SK-N-SH (cell line): ENCODE measurements around the gene COL17A1. TPM values are rescaled to one million over a fixed set of nuclear protein-coding genes. Genes with fewer than 3 reads are reported as not detected.

Experiments used
- CTCF ChIA-PET: fragments of 300-600, 350-600 bp; formaldehyde crosslinking; extraction: SDS; loops from one replicate; lab custom pipeline; 2021; lab: Yijun Ruan, JAX
- POLR2A ChIA-PET: fragments of 350-600 bp; sonication (Branson Sonifier 250); formaldehyde crosslinking; extraction: SDS; loops from one replicate; lab custom pipeline; 2020; ENCODE audit warnings: antibody characterized with exemption, inconsistent platforms; lab: Yijun Ruan, JAX
- DNase-seq: peaks from one replicate; pipeline ENCODE4 v3.0.0; 2012
- H2AFZ ChIP-seq: fragments of 200-600 bp; sonication (generic); 2 replicates; pipeline ENCODE4 v1.8.1; 2016; ENCODE audit warnings: antibody characterized with exemption, mild to moderate bottlenecking, low read depth
- H3F3A ChIP-seq: fragments of 200-600 bp; sonication (generic); replicated peaks from 2 replicates; pipeline ENCODE3; 2016; ENCODE audit warnings: antibody characterized with exemption, mild to moderate bottlenecking; ENCODE audit not compliant: insufficient read depth
- H3K27ac ChIP-seq, 2 experiments: fragments of 200-500 bp in 1 of 2; fragments of 200-600 bp in 1 of 2; sonication (Bioruptor generic) in 1 of 2; sonication (generic), shearing (Covaris generic) in 1 of 2; 2 replicates each; pipeline versions ENCODE4 v1.5.1 to v1.6.1; 2014 to 2016; ENCODE audit warnings: low read depth in 2 of 2, inconsistent platforms in 1 of 2, low read length in 1 of 2, mild to moderate bottlenecking in 1 of 2, mixed read lengths in 1 of 2
- H3K27me3 ChIP-seq: fragments of 200-600 bp; sonication (generic), shearing (Covaris generic); 2 replicates; pipeline ENCODE4 v1.6.1; 2016; ENCODE audit warnings: mixed run types; ENCODE audit not compliant: insufficient read depth
- H3K36me3 ChIP-seq, 2 experiments: fragments of 200-500 bp in 1 of 2; fragments of 200-600 bp in 1 of 2; sonication (Bioruptor generic) in 1 of 2; sonication (generic) in 1 of 2; replicated peaks in 1 of 2; 2 replicates each; pipeline versions ENCODE3 to v1.5.1; 2014 to 2016; ENCODE audit warnings: low read length in 1 of 2, mild to moderate bottlenecking in 1 of 2; ENCODE audit not compliant: insufficient read depth in 2 of 2, control insufficient read depth in 1 of 2
- H3K4me1 ChIP-seq, 2 experiments: fragments of 200-500 bp in 1 of 2; fragments of 200-600 bp in 1 of 2; sonication (Bioruptor generic) in 1 of 2; sonication (generic), shearing (Covaris generic) in 1 of 2; 2 replicates each; pipeline versions ENCODE4 v1.5.1 to v1.6.1; 2014 to 2016; ENCODE audit warnings: low read depth in 1 of 2, low read length in 1 of 2, mixed run types in 1 of 2; ENCODE audit not compliant: insufficient read depth in 2 of 2, control insufficient read depth in 1 of 2
- H3K4me2 ChIP-seq: fragments of 200-600 bp; sonication (generic), shearing (Covaris generic); 2 replicates; pipeline ENCODE4 v1.6.1; 2017; ENCODE audit warnings: mixed run types
- H3K4me3 ChIP-seq, 2 experiments: fragments of 200-500 bp in 1 of 2; fragments of 200-600 bp in 1 of 2; sonication (Bioruptor generic) in 1 of 2; sonication (generic), shearing (Covaris generic) in 1 of 2; 2 replicates each; pipeline versions ENCODE4 v1.5.1 to v1.8.1; 2014 to 2016; ENCODE audit warnings: low read depth in 2 of 2, inconsistent platforms in 1 of 2, low read length in 1 of 2, mild to moderate bottlenecking in 1 of 2, mixed read lengths in 1 of 2, moderate library complexity in 1 of 2
- H3K79me2 ChIP-seq: fragments of 200-600 bp; sonication (generic); 2 replicates; pipeline ENCODE4 v1.8.1; 2017; ENCODE audit warnings: mild to moderate bottlenecking; ENCODE audit not compliant: insufficient read depth
- H3K9ac ChIP-seq: fragments of 200-600 bp; sonication (generic); 2 replicates; pipeline ENCODE4 v1.6.1; 2017; ENCODE audit warnings: mixed run types
- H3K9me2 ChIP-seq: fragments of 200-600 bp; sonication (generic); 2 replicates; pipeline ENCODE4 v1.6.1; 2017; ENCODE audit warnings: mixed run types
- H3K9me3 ChIP-seq: fragments of 200-600 bp; sonication (generic); 2 replicates; pipeline ENCODE4 v1.6.1; 2017; ENCODE audit warnings: mixed run types, mild to moderate bottlenecking, moderate library complexity
- H4K20me1 ChIP-seq: fragments of 200-600 bp; sonication (generic); 2 replicates; pipeline ENCODE4 v1.6.1; 2017; ENCODE audit warnings: mild to moderate bottlenecking, mixed run types; ENCODE audit not compliant: insufficient read depth
- ELF1 ChIP-seq: IDR thresholded peaks from 2 replicates; pipeline ENCODE4 v1.4.0; 2012
- EP300 ChIP-seq, 2 experiments: IDR thresholded peaks; 2 replicates each; pipeline versions ENCODE4 v1.4.0 to v1.6.1; 2012; ENCODE audit warnings: borderline replicate concordance in 1 of 2, low read depth in 1 of 2, low read length in 1 of 2
- FOSL2 ChIP-seq: IDR thresholded peaks from 2 replicates; pipeline ENCODE4 v1.4.0; 2012; ENCODE audit warnings: low read depth, mild to moderate bottlenecking, moderate library complexity, borderline replicate concordance
- FOXM1 ChIP-seq: IDR thresholded peaks from 2 replicates; pipeline ENCODE4 v1.4.0; 2012; ENCODE audit warnings: low read depth, mild to moderate bottlenecking
- IRF3 ChIP-seq: fragments of 150-350 bp; IDR thresholded peaks from 2 replicates; pipeline ENCODE4 v1.6.1; 2016; ENCODE audit warnings: mild to moderate bottlenecking, low read depth, low read length
- MAX ChIP-seq: IDR thresholded peaks from 2 replicates; pipeline ENCODE4 v1.4.0; 2012; ENCODE audit warnings: low read depth
- MXI1 ChIP-seq: IDR thresholded peaks from 2 replicates; pipeline ENCODE4 v1.6.1; 2012; ENCODE audit warnings: mild to moderate bottlenecking, low read depth, low read length, improper control_type of control experiment
- NFIC ChIP-seq: IDR thresholded peaks from 2 replicates; pipeline ENCODE4 v1.4.0; 2012; ENCODE audit warnings: borderline replicate concordance
- PBX3 ChIP-seq: IDR thresholded peaks from 2 replicates; pipeline ENCODE4; 2012
- POLR2AphosphoS5 ChIP-seq: IDR thresholded peaks from 2 replicates; pipeline ENCODE4 v1.6.1; 2012; ENCODE audit warnings: low read depth, low read length
- RAD21 ChIP-seq: IDR thresholded peaks from 2 replicates; pipeline ENCODE4 v1.6.1; 2012; ENCODE audit warnings: mild to moderate bottlenecking, low read length
- REST ChIP-seq: IDR thresholded peaks from 2 replicates; pipeline ENCODE4 v1.6.1; 2012; ENCODE audit warnings: mild to moderate bottlenecking, low read depth, low read length, moderate library complexity
- RXRA ChIP-seq: IDR thresholded peaks from 2 replicates; pipeline ENCODE4 v1.4.0; 2012; ENCODE audit warnings: low read depth, mild to moderate bottlenecking, borderline replicate concordance
- SMC3 ChIP-seq: IDR thresholded peaks from 2 replicates; pipeline ENCODE4 v1.6.1; 2012; ENCODE audit warnings: low read depth, low read length, improper control_type of control experiment
- TCF12 ChIP-seq: IDR thresholded peaks from 2 replicates; pipeline ENCODE4 v1.4.0; 2012
- TEAD4 ChIP-seq: IDR thresholded peaks from 2 replicates; pipeline ENCODE4 v1.4.0; 2012; ENCODE audit warnings: mild to moderate bottlenecking, borderline replicate concordance; ENCODE audit not compliant: insufficient read depth
- USF1 ChIP-seq: IDR thresholded peaks from 2 replicates; pipeline ENCODE4 v1.4.0; 2012; ENCODE audit warnings: low read depth, borderline replicate concordance
- USF2 ChIP-seq: fragments of 150-350 bp; IDR thresholded peaks from 2 replicates; pipeline ENCODE4 v1.6.1; 2017; ENCODE audit warnings: antibody characterized with exemption, low read length, low read depth, borderline replicate concordance
- ZBTB33 ChIP-seq: IDR thresholded peaks from 2 replicates; pipeline ENCODE4 v1.4.0; 2012; ENCODE audit warnings: low read depth, borderline replicate concordance
- WGBS: methylation state at CpG from one replicate; pipeline ENCODE4 v1.1.6; 2017; ENCODE audit warnings: low lambda C conversion rate; 5-methylcytosine and 5-hydroxymethylcytosine counted together
- polyA plus RNA-seq, 3 experiments: library from polyadenylated mRNA; depleted of rRNA; stranded (reverse); fragments of >200 nt; gene quantifications; 2 replicates each; pipeline ENCODE4 v1.2.3, GENCODE V29; 2012

The COL17A1 gene
- polyA plus RNA-seq, 1 of the 3 experiments (the other 2 are of a cell fraction), result 0.12 TPM

- no peaks in the 10 kb centered on the region for H3K4me1 ChIP-seq
- CTCF ChIA-PET, result interaction anchor here (0.7 kb wide), 1 partner anchor 326 kb away, joined by 3 read pairs; no protein-coding TSS in a partner anchor
- no peaks in the 10 kb centered on the region for H3K27me3 ChIP-seq
- H3K79me2 ChIP-seq, result no peaks in the 10 kb centered on the region
- TF ChIP-seq TEAD4, result no peak
- TF ChIP-seq FOSL2, result no peak
- no peak for TF ChIP-seq USF2
- TF ChIP-seq RXRA, result no peak
- no peak for TF ChIP-seq TCF12
- no peak for TF ChIP-seq EP300 (IDR thresholded peaks at IDR 0.05; ENCODE audit: borderline replicate concordance in 1 of 2, low read depth in 1 of 2, low read length in 1 of 2)
- TF ChIP-seq FOXM1, result no peak
- TF ChIP-seq PBX3, result no peak
- no peak for TF ChIP-seq MXI1
- TF ChIP-seq SMC3, result no peak
- no peak for TF ChIP-seq RAD21
- no peak for TF ChIP-seq IRF3
- no peak for TF ChIP-seq USF1
- TF ChIP-seq ELF1, result no peak
- TF ChIP-seq MAX, result no peak
- no peak for TF ChIP-seq NFIC
- TF ChIP-seq POLR2AphosphoS5, result no peak
- no peak for TF ChIP-seq ZBTB33
- no peak for TF ChIP-seq REST
- TF ChIP-seq, all 33 proteins: peak for 0
- H3K36me3 ChIP-seq, result peaks cover 37 to 58% of the 10 kb centered on the region in 2 experiments
- no peak overlapping the region for H2AFZ ChIP-seq
- no peaks in the 10 kb centered on the region for H3K9me3 ChIP-seq
- no peaks in the 10 kb centered on the region for H4K20me1 ChIP-seq
- H3K9me2 ChIP-seq, result no peaks in the 10 kb centered on the region
- DNase-seq, result no peak
- H3F3A ChIP-seq, result no peaks in the 10 kb centered on the region
- POLR2A ChIA-PET, result no interaction called here
- WGBS, result 98% methylated on average over 2 of the region's 2 CpGs
- no peak overlapping the region for H3K27ac ChIP-seq
- H3K4me2 ChIP-seq, result no peak overlapping the region
- no peak overlapping the region for H3K4me3 ChIP-seq
- H3K9ac ChIP-seq, result no peak overlapping the region
Observed at GRCh38 chr10:104011904-104012303, 73.8 kb downstream of the COL17A1 start.
